ENCODE results near the gene GALNT9.
"Not testable (repeated sequence)": the region's sequence is repeated elsewhere in the genome, so short reads cannot be mapped to it uniquely, and the experiment has no call there.

The GALNT9 gene

GRCh38 chr12:132243171-132243570 lies 86.2 kb downstream of the GALNT9 start:
- not testable (repeated sequence) for H3K9me3 ChIP-seq (ENCODE audit: control insufficient read depth, low read length); H3K36me3 ChIP-seq (ENCODE audit: control insufficient read depth, insufficient read depth, low read length); H3K9ac ChIP-seq (ENCODE audit: low read length); H3K4me1 ChIP-seq (ENCODE audit: control insufficient read depth, insufficient read depth, low read length); H3K4me3 ChIP-seq (ENCODE audit: low read length); H3K27me3 ChIP-seq (ENCODE audit: control insufficient read depth, insufficient read depth, low read length)

- not testable (repeated sequence) for H3K4me3 ChIP-seq (ENCODE audit: low read length); H3K36me3 ChIP-seq (ENCODE audit: control insufficient read depth, insufficient read depth, low read length); H3K9ac ChIP-seq (ENCODE audit: low read length); H3K9me3 ChIP-seq (ENCODE audit: control insufficient read depth, low read length); H3K4me1 ChIP-seq (ENCODE audit: control insufficient read depth, insufficient read depth, low read length); H3K27me3 ChIP-seq (ENCODE audit: control insufficient read depth, insufficient read depth, low read length)
Measured at GRCh38 chr12:132240669-132241007, 88.8 kb downstream of the GALNT9 start.

GRCh38 chr12:132239796-132240668 lies 89.4 kb downstream of the GALNT9 start:
- Histone ChIP-seq H3K9ac (ENCODE audit: low read length) (no peak overlapping the region), H3K4me1 (ENCODE audit: control insufficient read depth, insufficient read depth, low read length) (no peaks in the 10 kb centered on the region), H3K27me3 (ENCODE audit: control insufficient read depth, insufficient read depth, low read length) (peaks cover 4% of the 10 kb centered on the region), H3K9me3 (ENCODE audit: control insufficient read depth, low read length) (no peaks in the 10 kb centered on the region), H3K36me3 (ENCODE audit: control insufficient read depth, insufficient read depth, low read length) (no peaks in the 10 kb centered on the region), H3K4me3 (ENCODE audit: low read length) (no peak overlapping the region)

GRCh38 chr12:132239392-132239791 lies 90.0 kb downstream of the GALNT9 start:
- peaks cover 4% of the 10 kb centered on the region for H3K27me3 ChIP-seq (ENCODE audit: control insufficient read depth, insufficient read depth, low read length)
- H3K36me3 ChIP-seq (ENCODE audit: control insufficient read depth, insufficient read depth, low read length) = no peaks in the 10 kb centered on the region
- H3K9ac ChIP-seq (ENCODE audit: low read length) = no peak overlapping the region
- H3K4me3 ChIP-seq (ENCODE audit: low read length) = no peak overlapping the region
- H3K4me1 ChIP-seq (ENCODE audit: control insufficient read depth, insufficient read depth, low read length) = no peaks in the 10 kb centered on the region
- no peaks in the 10 kb centered on the region for H3K9me3 ChIP-seq (ENCODE audit: control insufficient read depth, low read length)

GRCh38 chr12:132238884-132239283 lies 90.5 kb downstream of the GALNT9 start:
- Histone ChIP-seq H3K36me3 (ENCODE audit: control insufficient read depth, insufficient read depth, low read length) (no peaks in the 10 kb centered on the region), H3K4me3 (ENCODE audit: low read length) (no peak overlapping the region), H3K4me1 (ENCODE audit: control insufficient read depth, insufficient read depth, low read length) (no peaks in the 10 kb centered on the region), H3K9me3 (ENCODE audit: control insufficient read depth, low read length) (no peaks in the 10 kb centered on the region), H3K9ac (ENCODE audit: low read length) (no peak overlapping the region), H3K27me3 (ENCODE audit: control insufficient read depth, insufficient read depth, low read length) (peaks cover 4% of the 10 kb centered on the region)

GRCh38 chr12:132238488-132238854 lies 90.9 kb downstream of the GALNT9 start:
- Histone ChIP-seq H3K9me3 (ENCODE audit: control insufficient read depth, low read length) (no peaks in the 10 kb centered on the region), H3K4me1 (ENCODE audit: control insufficient read depth, insufficient read depth, low read length) (no peaks in the 10 kb centered on the region), H3K36me3 (ENCODE audit: control insufficient read depth, insufficient read depth, low read length) (no peaks in the 10 kb centered on the region), H3K27me3 (ENCODE audit: control insufficient read depth, insufficient read depth, low read length) (peaks cover 4% of the 10 kb centered on the region), H3K4me3 (ENCODE audit: low read length) (no peak overlapping the region), H3K9ac (ENCODE audit: low read length) (no peak overlapping the region)

GRCh38 chr12:132237772-132238487 lies 91.5 kb downstream of the GALNT9 start:
- H3K36me3 ChIP-seq (ENCODE audit: control insufficient read depth, insufficient read depth, low read length) = no peaks in the 10 kb centered on the region
- no peaks in the 10 kb centered on the region for H3K9me3 ChIP-seq (ENCODE audit: control insufficient read depth, low read length)
- H3K9ac ChIP-seq (ENCODE audit: low read length) = no peak overlapping the region
- H3K27me3 ChIP-seq (ENCODE audit: control insufficient read depth, insufficient read depth, low read length) = peaks cover 4% of the 10 kb centered on the region
- no peak overlapping the region for H3K4me3 ChIP-seq (ENCODE audit: low read length)
- no peaks in the 10 kb centered on the region for H3K4me1 ChIP-seq (ENCODE audit: control insufficient read depth, insufficient read depth, low read length)

GRCh38 chr12:132236930-132237771 lies 92.2 kb downstream of the GALNT9 start:
- Histone ChIP-seq H3K9me3 (ENCODE audit: control insufficient read depth, low read length) (no peaks in the 10 kb centered on the region), H3K27me3 (ENCODE audit: control insufficient read depth, insufficient read depth, low read length) (peaks cover 4% of the 10 kb centered on the region), H3K4me3 (ENCODE audit: low read length) (no peak overlapping the region), H3K36me3 (ENCODE audit: control insufficient read depth, insufficient read depth, low read length) (no peaks in the 10 kb centered on the region), H3K4me1 (ENCODE audit: control insufficient read depth, insufficient read depth, low read length) (no peaks in the 10 kb centered on the region), H3K9ac (ENCODE audit: low read length) (no peak overlapping the region)

- H3K4me1 ChIP-seq (ENCODE audit: control insufficient read depth, insufficient read depth, low read length) = no peaks in the 10 kb centered on the region
- no peak overlapping the region for H3K4me3 ChIP-seq (ENCODE audit: low read length)
- no peaks in the 10 kb centered on the region for H3K9me3 ChIP-seq (ENCODE audit: control insufficient read depth, low read length)
Measured at GRCh38 chr12:132236129-132236929, 93.1 kb downstream of the GALNT9 start.

GRCh38 chr12:132235116-132235820 lies 94.1 kb downstream of the GALNT9 start:
- Histone ChIP-seq H3K36me3 (ENCODE audit: control insufficient read depth, insufficient read depth, low read length) (no peaks in the 10 kb centered on the region), H3K27me3 (ENCODE audit: control insufficient read depth, insufficient read depth, low read length) (peaks cover 4% of the 10 kb centered on the region), H3K4me1 (ENCODE audit: control insufficient read depth, insufficient read depth, low read length) (no peaks in the 10 kb centered on the region), H3K9ac (ENCODE audit: low read length) (no peak overlapping the region), H3K9me3 (ENCODE audit: control insufficient read depth, low read length) (no peaks in the 10 kb centered on the region), H3K4me3 (ENCODE audit: low read length) (no peak overlapping the region)

More at GRCh38 chr12:132236129-132236929, 93.1 kb downstream of the GALNT9 start:
- Histone ChIP-seq H3K9ac (ENCODE audit: low read length) (no peak overlapping the region), H3K36me3 (ENCODE audit: control insufficient read depth, insufficient read depth, low read length) (no peaks in the 10 kb centered on the region), H3K27me3 (ENCODE audit: control insufficient read depth, insufficient read depth, low read length) (peaks cover 4% of the 10 kb centered on the region)

GRCh38 chr12:132230381-132230780 lies 99.0 kb downstream of the GALNT9 start:
- Histone ChIP-seq H3K4me3 (ENCODE audit: low read length) (no peak overlapping the region), H3K4me1 (ENCODE audit: control insufficient read depth, insufficient read depth, low read length) (no peaks in the 10 kb centered on the region), H3K36me3 (ENCODE audit: control insufficient read depth, insufficient read depth, low read length) (no peaks in the 10 kb centered on the region), H3K9me3 (ENCODE audit: control insufficient read depth, low read length) (no peaks in the 10 kb centered on the region), H3K9ac (ENCODE audit: low read length) (no peak overlapping the region), H3K27me3 (ENCODE audit: control insufficient read depth, insufficient read depth, low read length) (peaks cover 28% of the 10 kb centered on the region)
